ENCODE measurements around the gene KRT77.
"Not testable (repeated sequence)": the region's sequence is repeated elsewhere in the genome, so short reads cannot be mapped to it uniquely, and the experiment has no call there.

The KRT77 gene

GRCh38 chr12:52674433-52674775 is 28.9 kb downstream of the KRT77 start:
- no peak for DNase-seq (ENCODE audit: low spot score)

- no peak for DNase-seq (ENCODE audit: low spot score)
Measured at GRCh38 chr12:52673713-52674432, 29.5 kb downstream of the KRT77 start.

- DNase-seq (ENCODE audit: low spot score), result no peak
Measured at GRCh38 chr12:52673217-52673616, 30.1 kb downstream of the KRT77 start.

- no peak for DNase-seq (ENCODE audit: low spot score)
Measured at GRCh38 chr12:52672321-52672933, 30.9 kb downstream of the KRT77 start.

- no peak for DNase-seq (ENCODE audit: low spot score)
Measured at GRCh38 chr12:52670961-52671360, 32.4 kb downstream of the KRT77 start.

GRCh38 chr12:52670506-52670905 is 32.8 kb downstream of the KRT77 start:
- DNase-seq (ENCODE audit: low spot score), result no peak

- not testable (repeated sequence) for DNase-seq (ENCODE audit: low spot score)
Measured at GRCh38 chr12:52669941-52670340, 33.4 kb downstream of the KRT77 start.

- DNase-seq (ENCODE audit: low spot score), result no peak
Measured at GRCh38 chr12:52669426-52669825, 33.9 kb downstream of the KRT77 start.

- DNase-seq (ENCODE audit: low spot score), result no peak
Measured at GRCh38 chr12:52667931-52668330, 35.4 kb downstream of the KRT77 start.

- no peak for DNase-seq (ENCODE audit: low spot score)
Measured at GRCh38 chr12:52667509-52667908, 35.8 kb downstream of the KRT77 start.

GRCh38 chr12:52666471-52666870 is 36.9 kb downstream of the KRT77 start:
- DNase-seq (ENCODE audit: low spot score), result no peak

- DNase-seq (ENCODE audit: low spot score), result no peak
Measured at GRCh38 chr12:52663420-52663819, 39.9 kb downstream of the KRT77 start.

- no peak for DNase-seq (ENCODE audit: low spot score)
Measured at GRCh38 chr12:52662918-52663229, 40.5 kb downstream of the KRT77 start.

- DNase-seq (ENCODE audit: low spot score), result no peak
Measured at GRCh38 chr12:52662093-52662917, 41.0 kb downstream of the KRT77 start.

- DNase-seq (ENCODE audit: low spot score), result no peak
Measured at GRCh38 chr12:52661668-52662067, 41.7 kb downstream of the KRT77 start.

- DNase-seq (ENCODE audit: low spot score), result no peak
Measured at GRCh38 chr12:52660934-52661499, 42.3 kb downstream of the KRT77 start.

GRCh38 chr12:52659951-52660350 is 43.4 kb downstream of the KRT77 start:
- no peak for DNase-seq (ENCODE audit: low spot score)

- no peak for DNase-seq (ENCODE audit: low spot score)
Measured at GRCh38 chr12:52659395-52659794, 43.9 kb downstream of the KRT77 start.

GRCh38 chr12:52658196-52658595 is 45.1 kb downstream of the KRT77 start:
- no peak for DNase-seq (ENCODE audit: low spot score)

- no peak for DNase-seq (ENCODE audit: low spot score)
Measured at GRCh38 chr12:52657250-52657902, 45.9 kb downstream of the KRT77 start.

GRCh38 chr12:52656616-52657015 is 46.7 kb downstream of the KRT77 start:
- no peak for DNase-seq (ENCODE audit: low spot score)

GRCh38 chr12:52655720-52656124 is 47.6 kb downstream of the KRT77 start:
- DNase-seq (ENCODE audit: low spot score), result no peak
